OCI-LY3 (cell line): Measurements from ENCODE around the gene KCNMA1.

Experiments
- CTCF ChIP-seq: fragments of 200-600, 300-600 bp; sonication (generic); IDR thresholded peaks from 2 replicates; pipeline ENCODE4 v1.5.1; 2014; ENCODE audit warnings: antibody characterized with exemption, low read length, low read depth
- EZH2phosphoT487 ChIP-seq: fragments of 200-600 bp; shearing (Covaris generic); IDR thresholded peaks from 2 replicates; pipeline ENCODE4 v1.6.1; 2018; ENCODE audit warnings: antibody characterized with exemption, mixed run types, low read depth

DNA sequence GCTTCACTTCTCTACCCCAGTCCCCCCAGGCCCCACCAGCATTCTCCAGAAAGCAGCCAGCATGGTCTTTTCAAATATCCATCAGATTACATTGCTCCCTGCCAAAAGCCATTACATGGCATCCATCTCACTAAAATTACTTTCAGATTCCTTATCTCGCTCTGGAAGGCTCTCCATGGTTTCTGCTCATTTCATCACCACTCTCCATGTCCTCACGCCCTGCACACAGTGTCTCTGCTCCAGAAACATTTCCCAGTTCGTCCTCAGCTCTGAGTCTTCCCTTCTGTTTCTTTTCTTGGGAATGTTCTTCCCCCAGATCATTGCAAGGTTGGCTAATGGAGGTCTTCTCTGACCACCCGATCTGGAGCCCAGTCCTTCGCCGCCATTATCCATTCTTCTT lies 499.1 kb downstream of the KCNMA1 start:
- TF ChIP-seq CTCF (no peak), EZH2phosphoT487 (no peak)
